Rectal smooth muscle tissue (tissue), 1 donor: Measurements from ENCODE around the gene MLNR.

Source experiments
- H3K27ac ChIP-seq: one replicate; pipeline ENCODE4 v1.7.0; 2013; ENCODE audit warnings: low read depth, low read length, inconsistent platforms
- H3K27me3 ChIP-seq: one replicate; pipeline ENCODE4 v1.7.0; 2013; ENCODE audit warnings: low read length; ENCODE audit not compliant: control insufficient read depth, insufficient read depth
- H3K36me3 ChIP-seq: one replicate; pipeline ENCODE4 v1.7.0; 2013; ENCODE audit warnings: low read length; ENCODE audit not compliant: control insufficient read depth, insufficient read depth
- H3K4me1 ChIP-seq: one replicate; pipeline ENCODE4 v1.7.0; 2013; ENCODE audit warnings: low read length; ENCODE audit not compliant: control insufficient read depth, insufficient read depth
- H3K4me3 ChIP-seq: one replicate; pipeline ENCODE4 v1.7.0; 2013; ENCODE audit warnings: low read length
- H3K9ac ChIP-seq: one replicate; pipeline ENCODE4 v1.7.0; 2013; ENCODE audit warnings: low read length

Gene MLNR

GRCh38 chr13:49214917-49215376 lies 5.2 kb upstream of the MLNR start:
- no peak overlapping the region for H3K4me3 ChIP-seq
- no peak overlapping the region for H3K9ac ChIP-seq
- H3K27ac ChIP-seq, result no peak overlapping the region

GRCh38 chr13:49216334-49216733 lies 3.8 kb upstream of the MLNR start:
- no peaks in the 10 kb centered on the region for H3K36me3 ChIP-seq
- H3K4me3 ChIP-seq, result no peak overlapping the region
- no peak overlapping the region for H3K27ac ChIP-seq
- H3K27me3 ChIP-seq, result peaks cover 15% of the 10 kb centered on the region
- no peak overlapping the region for H3K9ac ChIP-seq
- H3K4me1 ChIP-seq, result no peaks in the 10 kb centered on the region

More at GRCh38 chr13:49214917-49215376, 5.2 kb upstream of the MLNR start:
- peaks cover 10% of the 10 kb centered on the region for H3K27me3 ChIP-seq
- H3K36me3 ChIP-seq, result no peaks in the 10 kb centered on the region
- no peaks in the 10 kb centered on the region for H3K4me1 ChIP-seq

GRCh38 chr13:49217962-49218492 lies 2.1 kb upstream of the MLNR start:
- H3K36me3 ChIP-seq, result no peaks in the 10 kb centered on the region
- no peak overlapping the region for H3K9ac ChIP-seq
- peaks cover 15% of the 10 kb centered on the region for H3K27me3 ChIP-seq
- no peaks in the 10 kb centered on the region for H3K4me1 ChIP-seq
- H3K27ac ChIP-seq, result no peak overlapping the region
- no peak overlapping the region for H3K4me3 ChIP-seq

GRCh38 chr13:49218493-49219051 lies 1.6 kb upstream of the MLNR start:
- Histone ChIP-seq H3K4me3 (no peak overlapping the region), H3K27me3 (peaks cover 15% of the 10 kb centered on the region), H3K4me1 (no peaks in the 10 kb centered on the region), H3K27ac (no peak overlapping the region), H3K9ac (no peak overlapping the region), H3K36me3 (no peaks in the 10 kb centered on the region)

- Histone ChIP-seq H3K27ac (no peak overlapping the region), H3K9ac (no peak overlapping the region), H3K4me3 (peak overlapping the region; percentile 61), H3K36me3 (no peaks in the 10 kb centered on the region), H3K27me3 (peaks cover 15% of the 10 kb centered on the region), H3K4me1 (no peaks in the 10 kb centered on the region)
Observed at GRCh38 chr13:49219647-49220035, 497 bp upstream of the MLNR start.

GRCh38 chr13:49220856-49221589 lies 885 bp downstream of the MLNR start:
- Histone ChIP-seq H3K4me1 (no peaks in the 10 kb centered on the region), H3K27me3 (peaks cover 15% of the 10 kb centered on the region), H3K4me3 (peak overlapping the region; percentile 61), H3K9ac (no peak overlapping the region), H3K36me3 (no peaks in the 10 kb centered on the region), H3K27ac (no peak overlapping the region)

GRCh38 chr13:49221590-49221965 lies 1.4 kb downstream of the MLNR start:
- no peaks in the 10 kb centered on the region for H3K36me3 ChIP-seq
- H3K4me3 ChIP-seq, result no peak overlapping the region
- no peak overlapping the region for H3K27ac ChIP-seq
- no peaks in the 10 kb centered on the region for H3K4me1 ChIP-seq
- no peak overlapping the region for H3K9ac ChIP-seq
- H3K27me3 ChIP-seq, result peaks cover 15% of the 10 kb centered on the region

GRCh38 chr13:49225223-49226042 lies 5.3 kb downstream of the MLNR start:
- H3K4me3 ChIP-seq, result no peak overlapping the region
- H3K36me3 ChIP-seq, result no peaks in the 10 kb centered on the region
- no peak overlapping the region for H3K9ac ChIP-seq
- no peaks in the 10 kb centered on the region for H3K4me1 ChIP-seq
- H3K27me3 ChIP-seq, result peaks cover 3% of the 10 kb centered on the region
- no peak overlapping the region for H3K27ac ChIP-seq

- Histone ChIP-seq H3K4me1 (no peaks in the 10 kb centered on the region), H3K9ac (no peak overlapping the region), H3K27me3 (no peaks in the 10 kb centered on the region), H3K27ac (no peak overlapping the region), H3K4me3 (no peak overlapping the region), H3K36me3 (no peaks in the 10 kb centered on the region)
Observed at GRCh38 chr13:49226613-49227012, 6.5 kb downstream of the MLNR start.

GRCh38 chr13:49234741-49235140 lies 14.6 kb downstream of the MLNR start:
- Histone ChIP-seq H3K27me3 (no peaks in the 10 kb centered on the region), H3K4me3 (no peak overlapping the region), H3K27ac (no peak overlapping the region), H3K36me3 (no peaks in the 10 kb centered on the region), H3K9ac (no peak overlapping the region), H3K4me1 (no peaks in the 10 kb centered on the region)

GRCh38 chr13:49235856-49236431 lies 15.8 kb downstream of the MLNR start:
- H3K4me3 ChIP-seq, result no peak overlapping the region
- H3K4me1 ChIP-seq, result no peaks in the 10 kb centered on the region
- no peaks in the 10 kb centered on the region for H3K27me3 ChIP-seq
- no peak overlapping the region for H3K9ac ChIP-seq
- H3K36me3 ChIP-seq, result no peaks in the 10 kb centered on the region
- H3K27ac ChIP-seq, result no peak overlapping the region

- H3K9ac ChIP-seq, result no peak overlapping the region
- H3K27me3 ChIP-seq, result no peaks in the 10 kb centered on the region
- H3K4me1 ChIP-seq, result no peaks in the 10 kb centered on the region
- no peak overlapping the region for H3K27ac ChIP-seq
- H3K36me3 ChIP-seq, result no peaks in the 10 kb centered on the region
- H3K4me3 ChIP-seq, result no peak overlapping the region
Observed at GRCh38 chr13:49238621-49239020, 18.5 kb downstream of the MLNR start.
